ENCODE measurements around the gene PTPRG.

DNA sequence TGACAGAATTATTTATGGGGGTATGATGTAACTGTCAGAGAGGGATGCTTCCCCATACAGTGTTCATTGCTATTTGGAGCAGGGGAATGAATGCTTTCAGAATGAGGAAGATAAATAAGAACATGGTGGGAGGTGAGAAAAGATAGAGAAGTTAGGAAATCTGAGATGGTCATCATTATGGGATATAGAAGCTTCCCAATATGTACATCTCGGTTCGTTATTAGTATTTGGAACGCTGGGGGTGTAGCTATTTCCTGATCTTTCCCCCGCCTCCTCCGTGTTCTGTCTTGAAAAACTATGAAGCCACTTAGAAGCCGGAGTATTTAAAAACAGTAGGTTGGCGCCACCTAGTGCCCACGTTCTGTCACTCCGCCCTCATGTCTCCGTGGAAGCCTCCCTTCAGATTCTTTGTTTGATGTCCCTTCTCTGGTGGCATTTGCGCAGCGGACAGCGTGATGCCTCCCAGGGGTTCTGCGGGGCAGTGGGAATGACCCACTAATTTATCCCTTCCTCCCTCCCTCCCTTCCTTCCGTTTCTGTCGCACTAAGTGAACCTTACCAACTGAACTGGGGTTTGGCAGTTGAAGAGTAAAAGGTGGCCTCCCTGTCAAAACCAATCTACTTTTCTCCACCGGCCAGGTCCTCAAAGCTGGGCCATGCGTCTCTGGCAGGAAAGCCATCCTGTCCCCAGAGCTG is 627.5 kb downstream of the PTPRG start:
- TF ChIP-seq CTCF (IDR thresholded peaks at IDR 0.05) = peak; percentile 79
- TF ChIP-seq POLR2AphosphoS5 (IDR thresholded peaks at IDR 0.05; ENCODE audit: low read depth, low read length) = no peak
- no peak for TF ChIP-seq SIN3A (IDR thresholded peaks at IDR 0.05; ENCODE audit: borderline replicate concordance, insufficient read depth, low read depth, low read length)
- TF ChIP-seq TCF7L2 (IDR thresholded peaks at IDR 0.05; ENCODE audit: low read depth, low read length) = no peak
- no peak for TF ChIP-seq REST (IDR thresholded peaks at IDR 0.05; ENCODE audit: insufficient read depth in 1 of 2, low read depth in 2 of 2, low read length in 1 of 2)

Measured in Panc1 (cell line).